Skeletal muscle cell (primary cell): Measurements from ENCODE around the gene OCA2.
"Not testable (repeated sequence)": the region's sequence is repeated elsewhere in the genome, so short reads cannot be mapped to it uniquely, and the experiment has no call there.

Source experiments
- DNase-seq: peaks from one replicate; pipeline ENCODE4 v3.0.0-alpha.2; 2010; ENCODE audit warnings: low read depth
- H3K4me3 ChIP-seq: 2 replicates; pipeline ENCODE4 v1.5.1; 2011; ENCODE audit warnings: low read depth, mild to moderate bottlenecking, control low read depth, low read length, moderate library complexity

Gene OCA2

GRCh38 chr15:27866505-27867165 is 232.5 kb downstream of the OCA2 start:
- no peak overlapping the region for H3K4me3 ChIP-seq
- no peak for DNase-seq

- H3K4me3 ChIP-seq, result no peak overlapping the region
- no peak for DNase-seq
These were observed 233.2 kb downstream of the OCA2 start for GRCh38 chr15:27865926-27866325.

- no peak overlapping the region for H3K4me3 ChIP-seq
- DNase-seq, result no peak
These were observed 233.7 kb downstream of the OCA2 start for GRCh38 chr15:27865323-27865922.

- no peak overlapping the region for H3K4me3 ChIP-seq
These were observed 234.4 kb downstream of the OCA2 start for GRCh38 chr15:27864719-27865118.

GRCh38 chr15:27864086-27864485 is 235.0 kb downstream of the OCA2 start:
- no peak overlapping the region for H3K4me3 ChIP-seq
- no peak for DNase-seq

More at GRCh38 chr15:27864719-27865118, 234.4 kb downstream of the OCA2 start:
- no peak for DNase-seq

- no peak for DNase-seq
- H3K4me3 ChIP-seq, result no peak overlapping the region
These were observed 236.1 kb downstream of the OCA2 start for GRCh38 chr15:27863000-27863399.

- DNase-seq, result no peak
- no peak overlapping the region for H3K4me3 ChIP-seq
These were observed 237.9 kb downstream of the OCA2 start for GRCh38 chr15:27861171-27861570.

- H3K4me3 ChIP-seq, result no peak overlapping the region
- DNase-seq, result no peak
These were observed 244.0 kb downstream of the OCA2 start for GRCh38 chr15:27855137-27855536.

- no peak for DNase-seq
- H3K4me3 ChIP-seq, result no peak overlapping the region
These were observed 244.5 kb downstream of the OCA2 start for GRCh38 chr15:27854601-27855000.

GRCh38 chr15:27853624-27854455 is 245.3 kb downstream of the OCA2 start:
- DNase-seq, result no peak
- H3K4me3 ChIP-seq, result no peak overlapping the region

- no peak for DNase-seq
- H3K4me3 ChIP-seq, result no peak overlapping the region
These were observed 247.3 kb downstream of the OCA2 start for GRCh38 chr15:27851858-27852210.

GRCh38 chr15:27850981-27851857 is 247.9 kb downstream of the OCA2 start:
- H3K4me3 ChIP-seq, result no peak overlapping the region
- no peak for DNase-seq

GRCh38 chr15:27850050-27850449 is 249.1 kb downstream of the OCA2 start:
- H3K4me3 ChIP-seq, result no peak overlapping the region
- DNase-seq, result no peak

GRCh38 chr15:27848936-27849335 is 250.2 kb downstream of the OCA2 start:
- not testable (repeated sequence) for DNase-seq, H3K4me3 ChIP-seq

GRCh38 chr15:27847775-27848710 is 251.1 kb downstream of the OCA2 start:
- DNase-seq, result no peak
- no peak overlapping the region for H3K4me3 ChIP-seq

GRCh38 chr15:27846722-27847395 is 252.3 kb downstream of the OCA2 start:
- DNase-seq, result no peak
- H3K4me3 ChIP-seq, result no peak overlapping the region

- H3K4me3 ChIP-seq, result no peak overlapping the region
- DNase-seq, result no peak
These were observed 253.4 kb downstream of the OCA2 start for GRCh38 chr15:27845535-27846369.
